ENCODE data around the gene PEAR1. TPM values are rescaled to one million over a fixed set of nuclear protein-coding genes. Genes with fewer than 3 reads are reported as not detected.

Gene PEAR1
- total and polyA plus RNA-seq, 2 donors (not counting 1 experiment from before 2014, with no cell fraction given): 2.6 to 41.5 TPM

GRCh38 chr1:156942176-156942575 is 48.7 kb downstream of the PEAR1 start:
- no peaks in the 10 kb centered on the region for H3K4me1 ChIP-seq (ENCODE audit: control insufficient read depth, extremely low read depth, insufficient read depth, low read length)
- no peaks in the 10 kb centered on the region for H4K20me1 ChIP-seq (ENCODE audit: control insufficient read depth, extremely low read depth, insufficient read depth, low read length)
- no peaks in the 10 kb centered on the region for H3K79me2 ChIP-seq (ENCODE audit: control insufficient read depth, insufficient read depth, low read length)
- H3K36me3 ChIP-seq (ENCODE audit: control insufficient read depth, insufficient read depth, low read length): peaks cover 23% of the 10 kb centered on the region
- no peaks in the 10 kb centered on the region for H3K9me3 ChIP-seq (ENCODE audit: control insufficient read depth, insufficient read depth, low read depth, low read length)
- H3K4me3 ChIP-seq (replicated peaks in 1 of 4; ENCODE audit: control extremely low read depth in 1 of 4, insufficient read depth in 1 of 4, low read depth in 3 of 4, low read length in 4 of 4): no peak overlapping the region
- H3K27ac ChIP-seq (ENCODE audit: insufficient read depth, low read length): no peak overlapping the region
- no peak overlapping the region for H2AFZ ChIP-seq (ENCODE audit: low read length)
- H3K4me2 ChIP-seq (ENCODE audit: extremely low read depth, insufficient read depth, low read length): no peak overlapping the region
- H3K9ac ChIP-seq (ENCODE audit: insufficient read depth, low read length): no peak overlapping the region
- no peaks in the 10 kb centered on the region for H3K27me3 ChIP-seq (ENCODE audit: control insufficient read depth, insufficient read depth, low read length)
- no peak for DNase-seq (ENCODE audit: low read depth in 2 of 2)
- TF ChIP-seq EZH2 (IDR thresholded peaks at IDR 0.05; ENCODE audit: low read length, missing control alignments): no peak
- no peak for TF ChIP-seq CTCF (conservative IDR thresholded peaks at IDR 0.05 in 1 of 2, IDR thresholded peaks at IDR 0.05 in 1 of 2; ENCODE audit: low read depth in 1 of 2, low read length in 2 of 2)

GRCh38 chr1:156942576-156942975 is 49.1 kb downstream of the PEAR1 start:
- no peak overlapping the region for H3K4me3 ChIP-seq (replicated peaks in 1 of 4; ENCODE audit: control extremely low read depth in 1 of 4, insufficient read depth in 1 of 4, low read depth in 3 of 4, low read length in 4 of 4)
- H4K20me1 ChIP-seq (ENCODE audit: control insufficient read depth, extremely low read depth, insufficient read depth, low read length): no peaks in the 10 kb centered on the region
- no peak overlapping the region for H3K27ac ChIP-seq (ENCODE audit: insufficient read depth, low read length)
- H3K9me3 ChIP-seq (ENCODE audit: control insufficient read depth, insufficient read depth, low read depth, low read length): no peaks in the 10 kb centered on the region
- no peaks in the 10 kb centered on the region for H3K79me2 ChIP-seq (ENCODE audit: control insufficient read depth, insufficient read depth, low read length)
- no peaks in the 10 kb centered on the region for H3K4me1 ChIP-seq (ENCODE audit: control insufficient read depth, extremely low read depth, insufficient read depth, low read length)
- no peak overlapping the region for H2AFZ ChIP-seq (ENCODE audit: low read length)
- no peak for DNase-seq (ENCODE audit: low read depth in 2 of 2)
- H3K27me3 ChIP-seq (ENCODE audit: control insufficient read depth, insufficient read depth, low read length): no peaks in the 10 kb centered on the region
- no peak overlapping the region for H3K9ac ChIP-seq (ENCODE audit: insufficient read depth, low read length)
- peaks cover 24% of the 10 kb centered on the region for H3K36me3 ChIP-seq (ENCODE audit: control insufficient read depth, insufficient read depth, low read length)
- no peak overlapping the region for H3K4me2 ChIP-seq (ENCODE audit: extremely low read depth, insufficient read depth, low read length)
- no peak for TF ChIP-seq CTCF (conservative IDR thresholded peaks at IDR 0.05 in 1 of 2, IDR thresholded peaks at IDR 0.05 in 1 of 2; ENCODE audit: low read depth in 1 of 2, low read length in 2 of 2)
- no peak for TF ChIP-seq EZH2 (IDR thresholded peaks at IDR 0.05; ENCODE audit: low read length, missing control alignments)

- H3K79me2 ChIP-seq (ENCODE audit: control insufficient read depth, insufficient read depth, low read length): no peaks in the 10 kb centered on the region
- H3K9ac ChIP-seq (ENCODE audit: insufficient read depth, low read length): no peak overlapping the region
- no peak overlapping the region for H3K4me3 ChIP-seq (replicated peaks in 1 of 4; ENCODE audit: control extremely low read depth in 1 of 4, insufficient read depth in 1 of 4, low read depth in 3 of 4, low read length in 4 of 4)
- peaks cover 24% of the 10 kb centered on the region for H3K36me3 ChIP-seq (ENCODE audit: control insufficient read depth, insufficient read depth, low read length)
- H3K4me2 ChIP-seq (ENCODE audit: extremely low read depth, insufficient read depth, low read length): no peak overlapping the region
- no peak for DNase-seq (ENCODE audit: low read depth in 2 of 2)
- H3K9me3 ChIP-seq (ENCODE audit: control insufficient read depth, insufficient read depth, low read depth, low read length): no peaks in the 10 kb centered on the region
- H2AFZ ChIP-seq (ENCODE audit: low read length): no peak overlapping the region
- no peaks in the 10 kb centered on the region for H4K20me1 ChIP-seq (ENCODE audit: control insufficient read depth, extremely low read depth, insufficient read depth, low read length)
- no peaks in the 10 kb centered on the region for H3K27me3 ChIP-seq (ENCODE audit: control insufficient read depth, insufficient read depth, low read length)
- no peak overlapping the region for H3K27ac ChIP-seq (ENCODE audit: insufficient read depth, low read length)
- H3K4me1 ChIP-seq (ENCODE audit: control insufficient read depth, extremely low read depth, insufficient read depth, low read length): no peaks in the 10 kb centered on the region
- TF ChIP-seq CTCF (conservative IDR thresholded peaks at IDR 0.05 in 1 of 2, IDR thresholded peaks at IDR 0.05 in 1 of 2; ENCODE audit: low read depth in 1 of 2, low read length in 2 of 2): no peak
- no peak for TF ChIP-seq EZH2 (IDR thresholded peaks at IDR 0.05; ENCODE audit: low read length, missing control alignments)
Measured at GRCh38 chr1:156943756-156944155, 50.2 kb downstream of the PEAR1 start.

All from fibroblast of lung (primary cell).